ENCODE measurements around the gene PTPRM.

The PTPRM gene

DNA sequence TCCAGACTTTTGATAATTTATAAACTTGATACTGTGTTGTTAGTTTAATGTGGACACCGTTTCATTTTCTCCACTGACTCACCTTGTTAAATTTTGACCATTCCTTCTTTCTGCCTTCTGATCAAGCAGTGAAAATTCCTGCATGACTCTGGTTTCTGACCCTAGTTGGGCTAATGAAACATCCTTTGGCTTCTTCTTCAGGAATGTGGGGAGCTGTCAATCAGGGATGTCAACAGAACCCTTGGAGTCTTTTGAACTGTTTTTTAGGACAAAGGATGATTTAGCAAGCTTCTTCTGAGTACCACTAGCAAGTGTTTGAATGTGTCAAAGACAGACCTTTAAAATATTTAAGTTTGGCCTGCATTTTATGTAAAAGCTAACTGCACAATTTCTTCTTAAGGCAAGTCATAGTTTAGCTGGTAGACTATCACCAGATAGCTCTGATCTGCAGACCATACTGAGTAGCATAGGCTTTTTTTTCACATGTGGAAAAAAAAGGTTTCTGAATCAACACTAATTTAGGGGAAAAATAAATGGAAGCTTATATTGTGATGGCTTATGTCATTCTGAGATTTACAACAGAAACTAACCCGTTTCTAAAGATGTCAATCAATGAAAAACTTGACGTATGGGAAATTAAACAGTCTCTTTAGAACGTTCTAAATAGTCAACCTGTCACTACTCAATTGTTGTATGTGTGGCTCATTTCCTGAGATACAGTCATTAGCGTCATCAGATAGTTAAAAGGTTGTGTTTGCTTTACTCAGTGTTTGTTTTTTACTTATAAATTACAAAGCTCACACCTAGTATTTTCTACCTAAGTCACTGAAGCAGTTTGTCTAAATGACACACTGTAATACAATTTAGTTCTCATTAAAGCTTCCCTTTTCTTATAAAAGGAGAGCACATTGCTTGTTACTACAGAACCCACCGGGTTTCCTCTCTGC lies 311.4 kb downstream of the PTPRM start:
- TF ChIP-seq FEZF1 (tag by site-specific recombination; IDR thresholded peaks at IDR 0.05) (peak; percentile 50; the same call in 1 of the 2 replicates), ZNF354C (tag by site-specific recombination; IDR thresholded peaks at IDR 0.05; ENCODE audit: borderline replicate concordance, low read depth) (no peak), ZNF664 (tag by site-specific recombination; IDR thresholded peaks at IDR 0.05) (0 out of 2 replicates have a peak, but pooled peaks have one; percentile 43), SP7 (tag by site-specific recombination; IDR thresholded peaks at IDR 0.05) (peak; percentile 75), ZNF449 (tag by site-specific recombination; IDR thresholded peaks at IDR 0.05) (no peak), PRDM6 (tag by site-specific recombination; IDR thresholded peaks at IDR 0.05) (peak; percentile 47), ZBTB11 (tag by site-specific recombination; conservative IDR thresholded peaks at IDR 0.05; ENCODE audit: low read depth) (no peak)
- TF ChIP-seq, protein P1, sequence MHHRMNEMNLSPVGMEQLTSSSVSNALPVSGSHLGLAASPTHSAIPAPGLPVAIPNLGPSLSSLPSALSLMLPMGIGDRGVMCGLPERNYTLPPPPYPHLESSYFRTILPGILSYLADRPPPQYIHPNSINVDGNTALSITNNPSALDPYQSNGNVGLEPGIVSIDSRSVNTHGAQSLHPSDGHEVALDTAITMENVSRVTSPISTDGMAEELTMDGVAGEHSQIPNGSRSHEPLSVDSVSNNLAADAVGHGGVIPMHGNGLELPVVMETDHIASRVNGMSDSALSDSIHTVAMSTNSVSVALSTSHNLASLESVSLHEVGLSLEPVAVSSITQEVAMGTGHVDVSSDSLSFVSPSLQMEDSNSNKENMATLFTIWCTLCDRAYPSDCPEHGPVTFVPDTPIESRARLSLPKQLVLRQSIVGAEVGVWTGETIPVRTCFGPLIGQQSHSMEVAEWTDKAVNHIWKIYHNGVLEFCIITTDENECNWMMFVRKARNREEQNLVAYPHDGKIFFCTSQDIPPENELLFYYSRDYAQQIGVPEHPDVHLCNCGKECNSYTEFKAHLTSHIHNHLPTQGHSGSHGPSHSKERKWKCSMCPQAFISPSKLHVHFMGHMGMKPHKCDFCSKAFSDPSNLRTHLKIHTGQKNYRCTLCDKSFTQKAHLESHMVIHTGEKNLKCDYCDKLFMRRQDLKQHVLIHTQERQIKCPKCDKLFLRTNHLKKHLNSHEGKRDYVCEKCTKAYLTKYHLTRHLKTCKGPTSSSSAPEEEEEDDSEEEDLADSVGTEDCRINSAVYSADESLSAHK (tag by site-specific recombination; IDR thresholded peaks at IDR 0.05) = peak; percentile 22; the same call in 1 of the 2 replicates
- TF ChIP-seq, protein P2, sequence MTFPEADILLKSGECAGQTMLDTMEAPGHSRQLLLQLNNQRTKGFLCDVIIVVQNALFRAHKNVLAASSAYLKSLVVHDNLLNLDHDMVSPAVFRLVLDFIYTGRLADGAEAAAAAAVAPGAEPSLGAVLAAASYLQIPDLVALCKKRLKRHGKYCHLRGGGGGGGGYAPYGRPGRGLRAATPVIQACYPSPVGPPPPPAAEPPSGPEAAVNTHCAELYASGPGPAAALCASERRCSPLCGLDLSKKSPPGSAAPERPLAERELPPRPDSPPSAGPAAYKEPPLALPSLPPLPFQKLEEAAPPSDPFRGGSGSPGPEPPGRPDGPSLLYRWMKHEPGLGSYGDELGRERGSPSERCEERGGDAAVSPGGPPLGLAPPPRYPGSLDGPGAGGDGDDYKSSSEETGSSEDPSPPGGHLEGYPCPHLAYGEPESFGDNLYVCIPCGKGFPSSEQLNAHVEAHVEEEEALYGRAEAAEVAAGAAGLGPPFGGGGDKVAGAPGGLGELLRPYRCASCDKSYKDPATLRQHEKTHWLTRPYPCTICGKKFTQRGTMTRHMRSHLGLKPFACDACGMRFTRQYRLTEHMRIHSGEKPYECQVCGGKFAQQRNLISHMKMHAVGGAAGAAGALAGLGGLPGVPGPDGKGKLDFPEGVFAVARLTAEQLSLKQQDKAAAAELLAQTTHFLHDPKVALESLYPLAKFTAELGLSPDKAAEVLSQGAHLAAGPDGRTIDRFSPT (tag by site-specific recombination; IDR thresholded peaks at IDR 0.05) = peak; percentile 45; the same call in 1 of the 2 replicates
- Histone ChIP-seq H3K36me3 (ENCODE audit: control insufficient read depth in 2 of 2, insufficient read depth in 1 of 2, low read length in 2 of 2) (no peaks in the 10 kb centered on the region), H3K4me3 (ENCODE audit: low read depth, low read length) (no peak overlapping the region), H3K9me3 (ENCODE audit: control insufficient read depth, insufficient read depth, low read depth, low read length) (no peaks in the 10 kb centered on the region), H3K27ac (ENCODE audit: extremely low read depth, low read depth, low read length) (no peak overlapping the region), H3K4me1 (ENCODE audit: control insufficient read depth, insufficient read depth, low read length) (0 out of 2 replicates have a peak, but pooled peaks cover 3% of the 10 kb centered on the region)
- POLR2A ChIA-PET = no interaction called here
- CTCF ChIA-PET = no interaction called here

GRCh38 chr18:7879717-7880116 lies 312.6 kb downstream of the PTPRM start:
- Histone ChIP-seq H3K9me3 (ENCODE audit: control insufficient read depth, insufficient read depth, low read depth, low read length) (no peaks in the 10 kb centered on the region), H3K4me1 (ENCODE audit: control insufficient read depth, insufficient read depth, low read length) (0 out of 2 replicates have a peak, but pooled peaks cover 3% of the 10 kb centered on the region), H3K36me3 (ENCODE audit: control insufficient read depth in 2 of 2, insufficient read depth in 1 of 2, low read length in 2 of 2) (no peaks in the 10 kb centered on the region), H3K4me3 (ENCODE audit: low read depth, low read length) (no peak overlapping the region), H3K27ac (ENCODE audit: extremely low read depth, low read depth, low read length) (no peak overlapping the region)
- POLR2A ChIA-PET = no interaction called here
- CTCF ChIA-PET = no interaction called here
- TF ChIP-seq ZNF704 (tag by site-specific recombination; IDR thresholded peaks at IDR 0.05) = no peak
- TF ChIP-seq ZNF362 (tag by site-specific recombination; IDR thresholded peaks at IDR 0.05) = no peak
- TF ChIP-seq ZNF292 (tag by site-specific recombination; IDR thresholded peaks at IDR 0.05; ENCODE audit: borderline replicate concordance, low read depth) = no peak
- TF ChIP-seq ZNF596 (tag by site-specific recombination; IDR thresholded peaks at IDR 0.05) = no peak
- TF ChIP-seq IKZF3 (tag by site-specific recombination; IDR thresholded peaks at IDR 0.05) = no peak

Measured in HEK293 (cell line).